NCI-H1694 treated with DMSO at 0.1 percent for 48 hours (cell line): ENCODE results near the gene HMMR.
"Not testable (repeated sequence)": the region's sequence is repeated elsewhere in the genome, so short reads cannot be mapped to it uniquely, and the experiment has no call there.

ENCODE experiments used
- DNase-seq: peaks from one replicate; lab custom pipeline; 2025; lab: John Stamatoyannopoulos, UW

The HMMR gene

GRCh38 chr5:163460562-163461171 lies at the start of gene HMMR:
Gene HMMR (plus strand): TSS chr5:163460632. CDS start chr5:163460693, 61 bp downstream.
- peak; percentile 62 for DNase-seq

- not testable (repeated sequence) for DNase-seq
Observed at GRCh38 chr5:163415673-163416072, 44.8 kb upstream of the HMMR start.

GRCh38 chr5:163424836-163425235 lies 35.6 kb upstream of the HMMR start:
- no peak for DNase-seq

GRCh38 chr5:163426128-163426527 lies 34.3 kb upstream of the HMMR start:
- DNase-seq: not testable (repeated sequence)

- DNase-seq: no peak
Observed at GRCh38 chr5:163432544-163432943, 27.9 kb upstream of the HMMR start.

GRCh38 chr5:163433271-163433670 lies 27.2 kb upstream of the HMMR start:
- no peak for DNase-seq

- DNase-seq: no peak
Observed at GRCh38 chr5:163434401-163434866, 26.0 kb upstream of the HMMR start.

- DNase-seq: no peak
Observed at GRCh38 chr5:163436515-163436914, 23.9 kb upstream of the HMMR start.

GRCh38 chr5:163437011-163437308 lies 23.5 kb upstream of the HMMR start:
- no peak for DNase-seq

GRCh38 chr5:163437309-163438182 lies 22.9 kb upstream of the HMMR start, which contains the start of gene CCNG1:
Gene CCNG1 (plus strand): TSS chr5:163437595. CDS start chr5:163439257, 1,662 bp downstream.
- DNase-seq: peak; percentile 86

- DNase-seq: no peak
Observed at GRCh38 chr5:163439092-163439425, 21.4 kb upstream of the HMMR start.

GRCh38 chr5:163440954-163441353 lies 19.5 kb upstream of the HMMR start:
- no peak for DNase-seq

- no peak for DNase-seq
Observed at GRCh38 chr5:163444526-163444925, 15.9 kb upstream of the HMMR start.

- no peak for DNase-seq
Observed at GRCh38 chr5:163445345-163445744, 15.1 kb upstream of the HMMR start.

GRCh38 chr5:163447191-163447590 lies 13.2 kb upstream of the HMMR start:
- DNase-seq: no peak

GRCh38 chr5:163447875-163448274 lies 12.6 kb upstream of the HMMR start:
- no peak for DNase-seq

- DNase-seq: no peak
Observed at GRCh38 chr5:163448491-163448890, 11.9 kb upstream of the HMMR start.

- no peak for DNase-seq
Observed at GRCh38 chr5:163451489-163451888, 8.9 kb upstream of the HMMR start.

- DNase-seq: no peak
Observed at GRCh38 chr5:163453705-163454104, 6.7 kb upstream of the HMMR start.

GRCh38 chr5:163455406-163455805 lies 5.0 kb upstream of the HMMR start:
- DNase-seq: not testable (repeated sequence)

GRCh38 chr5:163456029-163456589 lies 4.3 kb upstream of the HMMR start:
- no peak for DNase-seq

GRCh38 chr5:163456840-163457239 lies 3.6 kb upstream of the HMMR start:
- DNase-seq: no peak

GRCh38 chr5:163458778-163459385 lies 1.6 kb upstream of the HMMR start:
- DNase-seq: no peak
